Hepatocyte (in vitro differentiated cells): ENCODE data around the gene TAPBP. TPM values are rescaled to one million over a fixed set of nuclear protein-coding genes. Genes with fewer than 3 reads are reported as not detected.

ENCODE experiments used
- DNase-seq: peaks from one replicate; pipeline ENCODE4 v3.0.0-alpha.2; 2016; ENCODE audit warnings: low spot score
- H2AFZ ChIP-seq: fragments of 200-600 bp; sonication (generic); 2 replicates; pipeline ENCODE4 v1.6.0; 2016; ENCODE audit warnings: antibody characterized with exemption, mild to moderate bottlenecking
- H3K27ac ChIP-seq: fragments of 200-600 bp; sonication (generic); 2 replicates; pipeline ENCODE4 v1.5.1; 2016; ENCODE audit warnings: mild to moderate bottlenecking
- H3K27me3 ChIP-seq: fragments of 200-600 bp; sonication (generic); 2 replicates; pipeline ENCODE4 v1.6.1; 2016
- H3K36me3 ChIP-seq: fragments of 200-600 bp; sonication (generic); replicated peaks from 2 replicates; pipeline ENCODE4 v1.5.1; 2016; ENCODE audit warnings: low read depth; ENCODE audit not compliant: insufficient read depth
- H3K4me1 ChIP-seq: fragments of 200-600 bp; sonication (generic); 2 replicates; pipeline ENCODE4 v1.5.1; 2016; ENCODE audit warnings: mild to moderate bottlenecking, moderate library complexity; ENCODE audit not compliant: insufficient read depth
- H3K4me2 ChIP-seq: fragments of 200-600 bp; sonication (generic); 2 replicates; pipeline ENCODE4 v1.6.0; 2016
- H3K4me3 ChIP-seq: fragments of 200-600 bp; sonication (generic); 2 replicates; pipeline ENCODE4 v1.5.1; 2016; ENCODE audit warnings: mild to moderate bottlenecking
- H3K79me2 ChIP-seq: fragments of 200-600 bp; sonication (generic); 2 replicates; pipeline ENCODE4 v1.6.0; 2017; ENCODE audit warnings: mild to moderate bottlenecking
- H3K9me2 ChIP-seq: fragments of 200-600 bp; sonication (generic); replicated peaks from 2 replicates; pipeline ENCODE4 v1.6.0; 2017; ENCODE audit warnings: mild to moderate bottlenecking; ENCODE audit not compliant: insufficient read depth
- H3K9me3 ChIP-seq: fragments of 200-600 bp; sonication (generic); 2 replicates; pipeline ENCODE4 v1.5.1; 2016; ENCODE audit warnings: low read depth, mild to moderate bottlenecking
- H4K20me1 ChIP-seq: fragments of 200-600 bp; sonication (generic); 2 replicates; pipeline ENCODE4 v1.6.0; 2016; ENCODE audit warnings: mild to moderate bottlenecking; ENCODE audit not compliant: insufficient read depth, poor library complexity, severe bottlenecking
- CTCF ChIP-seq: fragments of 200-600 bp; sonication (generic); IDR thresholded peaks from 2 replicates; pipeline ENCODE4 v1.5.1; 2016; ENCODE audit warnings: antibody characterized with exemption, mild to moderate bottlenecking; ENCODE audit not compliant: poor library complexity
- EZH2 ChIP-seq: fragments of 200-600 bp; sonication (generic); IDR thresholded peaks from 2 replicates; pipeline ENCODE4 v1.6.1; 2016; ENCODE audit warnings: antibody characterized with exemption, mild to moderate bottlenecking, borderline replicate concordance
- EZH2phosphoT487 ChIP-seq: fragments of 200-600 bp; sonication (generic); IDR thresholded peaks from one replicate; pipeline ENCODE4 v1.6.1; 2018; ENCODE audit warnings: antibody characterized with exemption, mild to moderate bottlenecking, low read depth, moderate library complexity; ENCODE audit not compliant: unreplicated experiment, severe bottlenecking
- WGBS: methylation state at CpG from one replicate; pipeline ENCODE4 v1.1.6; 2016; ENCODE audit warnings: low lambda C conversion rate; ENCODE audit errors: missing lambda C conversion rate; 5-methylcytosine and 5-hydroxymethylcytosine counted together
- polyA plus RNA-seq: library from polyadenylated mRNA; unstranded; fragments of >200 nt; fragmentation: Nextera tagmentation; extraction: Ambion mirVana; gene quantifications from 2 replicates; pipeline ENCODE4 v1.2.1, GENCODE V29; 2016
- total RNA-seq: library from RNA; depleted of rRNA; stranded (reverse); fragments of >200 nt; gene quantifications from 2 replicates; pipeline ENCODE4 v1.2.3, GENCODE V29; 2014

TAPBP gene
- total and polyA plus RNA-seq, 2 experiments from 2014 or later: 59.3 to 108 TPM

- H3K9me2 ChIP-seq: no peaks in the 10 kb centered on the region
- peaks cover 1% of the 10 kb centered on the region for H3K4me1 ChIP-seq
- H2AFZ ChIP-seq: no peak overlapping the region
- TF ChIP-seq EZH2phosphoT487 (no peak), EZH2 (no peak), CTCF (no peak)
- 81% methylated on average over 5 of the region's 5 CpGs for WGBS
- DNase-seq: no peak
- H3K27ac ChIP-seq: no peak overlapping the region
- H3K36me3 ChIP-seq: no peaks in the 10 kb centered on the region
- no peaks in the 10 kb centered on the region for H4K20me1 ChIP-seq
- H3K9me3 ChIP-seq: no peaks in the 10 kb centered on the region
- no peak overlapping the region for H3K4me3 ChIP-seq
- H3K4me2 ChIP-seq: no peak overlapping the region
- no peaks in the 10 kb centered on the region for H3K27me3 ChIP-seq
- no peaks in the 10 kb centered on the region for H3K79me2 ChIP-seq
These were observed 15.2 kb upstream of the TAPBP start for GRCh38 chr6:33329058-33329457.

- Histone ChIP-seq H3K4me3 (peak overlapping the region; percentile 18), H2AFZ (peak overlapping the region; percentile 45), H3K27ac (peak overlapping the region; percentile 13), H3K79me2 (peaks cover 29% of the 10 kb centered on the region), H3K36me3 (no peaks in the 10 kb centered on the region), H4K20me1 (no peaks in the 10 kb centered on the region), H3K9me3 (no peaks in the 10 kb centered on the region), H3K4me2 (peak overlapping the region; percentile 74), H3K9me2 (no peaks in the 10 kb centered on the region), H3K4me1 (peaks cover 11% of the 10 kb centered on the region), H3K27me3 (no peaks in the 10 kb centered on the region)
- TF ChIP-seq CTCF (no peak), EZH2phosphoT487 (no peak), EZH2 (no peak)
- DNase-seq: no peak
- 59% methylated on average over 7 of the region's 7 CpGs for WGBS
These were observed 10.2 kb upstream of the TAPBP start for GRCh38 chr6:33324125-33324524.

- Histone ChIP-seq H3K36me3 (no peaks in the 10 kb centered on the region), H3K9me2 (no peaks in the 10 kb centered on the region)
- WGBS: 5% methylated on average over 12 of the region's 12 CpGs
These were observed 9.7 kb upstream of the TAPBP start for GRCh38 chr6:33323623-33323948.

More at GRCh38 chr6:33323623-33323948, 9.7 kb upstream of the TAPBP start:
- no peaks in the 10 kb centered on the region for H3K27me3 ChIP-seq
- H3K79me2 ChIP-seq: peaks cover 29% of the 10 kb centered on the region
- peak overlapping the region; percentile 74 for H3K4me2 ChIP-seq
- no peaks in the 10 kb centered on the region for H3K9me3 ChIP-seq
- no peak for DNase-seq
- peak overlapping the region; percentile 13 for H3K27ac ChIP-seq
- TF ChIP-seq EZH2phosphoT487: no peak
- TF ChIP-seq CTCF: no peak
- no peak for TF ChIP-seq EZH2
- H4K20me1 ChIP-seq: no peaks in the 10 kb centered on the region
- peak overlapping the region; percentile 18 for H3K4me3 ChIP-seq
- peaks cover 14% of the 10 kb centered on the region for H3K4me1 ChIP-seq
- peak overlapping the region; percentile 45 for H2AFZ ChIP-seq
